Measurements from ENCODE around the gene MUC13. TPM values are rescaled to one million over a fixed set of nuclear protein-coding genes. Genes with fewer than 3 reads are reported as not detected.

MUC13 gene
- total RNA-seq, 1 experiment from 2014 or later = not detected

DNA sequence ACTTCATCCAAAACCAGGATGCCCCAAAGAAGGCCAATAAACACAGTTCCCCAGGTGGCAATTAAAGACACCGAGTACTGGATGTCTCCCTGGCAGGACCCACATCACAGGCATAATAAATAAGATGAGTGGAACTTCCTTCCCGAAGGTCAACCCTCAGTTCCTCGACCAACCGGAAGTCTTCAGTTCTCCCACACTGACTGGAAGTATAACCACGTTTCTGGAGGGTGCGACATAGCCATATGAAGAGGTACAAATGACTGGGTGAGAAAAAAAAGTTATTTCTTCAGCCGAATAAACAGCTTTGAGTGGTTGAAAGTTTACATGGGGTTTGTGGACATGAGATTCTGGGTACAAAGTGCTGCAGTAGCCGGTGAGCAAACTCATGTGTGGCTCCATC is 34.6 kb upstream of the MUC13 start:
- DNase-seq (ENCODE audit: low spot score) = no peak
- Histone ChIP-seq H3K27me3 (replicated peaks; ENCODE audit: insufficient read depth, low read depth, low read length, poor library complexity) (no peaks in the 10 kb centered on the region), H3K4me3 (ENCODE audit: low read depth, low read length, poor library complexity, severe bottlenecking) (no peak overlapping the region), H3K27ac (ENCODE audit: low read depth, low read length, poor library complexity, severe bottlenecking) (no peak overlapping the region), H3K36me3 (ENCODE audit: insufficient read depth, low read length, poor library complexity, severe bottlenecking) (peaks cover 12% of the 10 kb centered on the region), H3K4me1 (ENCODE audit: insufficient read depth, low read length, poor library complexity, severe bottlenecking) (no peaks in the 10 kb centered on the region), H3K9me3 (ENCODE audit: low read depth, low read length, poor library complexity, severe bottlenecking) (no peaks in the 10 kb centered on the region)
- BruUV-seq (replicated peaks) = TSS peak; percentile 15
- intact Hi-C loops (cut with micrococcal nuclease; ENCODE audit: unreplicated experiment) = no loop called here
- ChIA-PET CTCF (no interaction called here), POLR2A (ENCODE audit: low non-redundant PET) (no interaction called here)
- TF ChIP-seq, protein P1, sequence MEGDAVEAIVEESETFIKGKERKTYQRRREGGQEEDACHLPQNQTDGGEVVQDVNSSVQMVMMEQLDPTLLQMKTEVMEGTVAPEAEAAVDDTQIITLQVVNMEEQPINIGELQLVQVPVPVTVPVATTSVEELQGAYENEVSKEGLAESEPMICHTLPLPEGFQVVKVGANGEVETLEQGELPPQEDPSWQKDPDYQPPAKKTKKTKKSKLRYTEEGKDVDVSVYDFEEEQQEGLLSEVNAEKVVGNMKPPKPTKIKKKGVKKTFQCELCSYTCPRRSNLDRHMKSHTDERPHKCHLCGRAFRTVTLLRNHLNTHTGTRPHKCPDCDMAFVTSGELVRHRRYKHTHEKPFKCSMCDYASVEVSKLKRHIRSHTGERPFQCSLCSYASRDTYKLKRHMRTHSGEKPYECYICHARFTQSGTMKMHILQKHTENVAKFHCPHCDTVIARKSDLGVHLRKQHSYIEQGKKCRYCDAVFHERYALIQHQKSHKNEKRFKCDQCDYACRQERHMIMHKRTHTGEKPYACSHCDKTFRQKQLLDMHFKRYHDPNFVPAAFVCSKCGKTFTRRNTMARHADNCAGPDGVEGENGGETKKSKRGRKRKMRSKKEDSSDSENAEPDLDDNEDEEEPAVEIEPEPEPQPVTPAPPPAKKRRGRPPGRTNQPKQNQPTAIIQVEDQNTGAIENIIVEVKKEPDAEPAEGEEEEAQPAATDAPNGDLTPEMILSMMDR (conservative IDR thresholded peaks at IDR 0.05; ENCODE audit: low read depth, low read length) = no peak
- no peak for TF ChIP-seq EZH2 (IDR thresholded peaks at IDR 0.05; ENCODE audit: borderline replicate concordance, low read depth, low read length, poor library complexity, severe bottlenecking)

DNA sequence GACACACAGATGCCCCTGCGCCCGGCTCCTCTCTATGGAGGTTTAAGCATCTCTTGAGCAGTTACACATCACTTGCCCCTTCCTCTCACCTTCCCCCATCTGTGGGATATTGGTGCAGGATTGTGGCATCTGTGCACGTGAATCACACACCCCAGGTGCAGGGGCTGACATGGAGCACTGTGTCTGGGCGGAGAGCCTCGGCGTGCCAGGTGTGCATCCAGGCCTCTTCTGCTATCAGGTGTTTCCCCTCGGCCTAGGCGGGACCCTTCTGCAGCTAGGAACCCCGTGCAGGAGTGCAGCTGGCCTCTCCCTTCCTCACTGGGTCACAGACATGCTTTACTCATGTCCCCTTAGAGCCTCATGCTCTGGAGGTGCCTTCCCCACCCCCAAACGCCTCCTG is 33.4 kb upstream of the MUC13 start:
- Histone ChIP-seq H3K9me3 (ENCODE audit: low read depth, low read length, poor library complexity, severe bottlenecking) (no peaks in the 10 kb centered on the region), H3K27ac (ENCODE audit: low read depth, low read length, poor library complexity, severe bottlenecking) (no peak overlapping the region), H3K4me1 (ENCODE audit: insufficient read depth, low read length, poor library complexity, severe bottlenecking) (no peaks in the 10 kb centered on the region), H3K27me3 (replicated peaks; ENCODE audit: insufficient read depth, low read depth, low read length, poor library complexity) (no peaks in the 10 kb centered on the region), H3K36me3 (ENCODE audit: insufficient read depth, low read length, poor library complexity, severe bottlenecking) (peaks cover 12% of the 10 kb centered on the region), H3K4me3 (ENCODE audit: low read depth, low read length, poor library complexity, severe bottlenecking) (no peak overlapping the region)
- DNase-seq (ENCODE audit: low spot score) = no peak
- POLR2A ChIA-PET (ENCODE audit: low non-redundant PET) = no interaction called here
- CTCF ChIA-PET = no interaction called here
- intact Hi-C loops (cut with micrococcal nuclease; ENCODE audit: unreplicated experiment) = no loop called here
- TF ChIP-seq, protein P1 (conservative IDR thresholded peaks at IDR 0.05; ENCODE audit: low read depth, low read length) = no peak
- no peak for TF ChIP-seq EZH2 (IDR thresholded peaks at IDR 0.05; ENCODE audit: borderline replicate concordance, low read depth, low read length, poor library complexity, severe bottlenecking)
- BruUV-seq (replicated peaks) = no TSS peak

DNA sequence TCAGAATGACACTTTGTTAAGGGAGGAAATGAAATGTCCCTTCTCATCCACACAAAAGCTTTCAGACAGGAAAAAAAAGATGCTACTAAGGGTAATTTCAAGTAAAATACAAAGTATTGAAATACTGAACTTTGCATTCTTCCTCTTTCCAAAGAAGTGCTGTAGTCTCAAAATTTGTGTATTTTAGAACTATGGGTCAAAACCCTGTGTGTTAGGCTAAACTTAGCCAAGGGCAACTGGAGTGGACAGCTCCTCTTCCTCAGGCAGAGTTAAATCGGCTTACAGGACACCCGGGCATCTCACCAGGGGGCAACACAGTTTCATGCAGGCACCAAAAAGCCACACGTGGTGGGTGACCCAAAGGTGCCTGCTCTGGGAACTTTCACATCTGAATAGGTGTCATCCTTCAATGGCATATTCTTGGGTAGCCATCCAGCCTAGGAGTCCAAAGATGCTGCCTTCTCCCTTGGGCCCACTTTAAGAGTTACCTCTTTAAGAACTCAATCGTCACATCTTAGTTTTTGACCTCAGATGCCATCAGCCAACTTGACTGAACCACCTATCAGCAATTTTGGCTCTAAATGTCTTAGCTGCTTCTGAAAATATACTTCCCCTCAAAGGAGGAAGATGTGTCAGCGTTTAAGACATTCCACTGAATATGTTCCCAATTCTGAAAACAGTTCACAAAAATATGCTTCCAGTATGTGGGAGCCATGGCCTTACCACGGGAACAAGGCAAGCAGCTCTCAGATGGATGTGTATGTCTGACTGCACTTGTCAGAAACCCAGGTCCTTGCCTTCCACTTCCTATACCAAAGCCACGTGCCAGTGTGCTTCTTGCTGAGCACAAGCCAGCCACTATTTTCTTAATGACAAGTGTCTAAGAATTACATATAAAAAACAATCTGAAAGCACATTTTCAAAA is 32.2 kb upstream of the MUC13 start:
- no TSS peak for BruUV-seq (replicated peaks)
- Histone ChIP-seq H3K27ac (ENCODE audit: low read depth, low read length, poor library complexity, severe bottlenecking) (no peak overlapping the region), H3K27me3 (replicated peaks; ENCODE audit: insufficient read depth, low read depth, low read length, poor library complexity) (no peaks in the 10 kb centered on the region), H3K36me3 (ENCODE audit: insufficient read depth, low read length, poor library complexity, severe bottlenecking) (peaks cover 12% of the 10 kb centered on the region), H3K4me1 (ENCODE audit: insufficient read depth, low read length, poor library complexity, severe bottlenecking) (no peaks in the 10 kb centered on the region), H3K4me3 (ENCODE audit: low read depth, low read length, poor library complexity, severe bottlenecking) (no peak overlapping the region), H3K9me3 (ENCODE audit: low read depth, low read length, poor library complexity, severe bottlenecking) (no peaks in the 10 kb centered on the region)
- ChIA-PET CTCF (no interaction called here), POLR2A (ENCODE audit: low non-redundant PET) (no interaction called here)
- TF ChIP-seq, protein P1 (conservative IDR thresholded peaks at IDR 0.05; ENCODE audit: low read depth, low read length) = no peak
- no peak for TF ChIP-seq EZH2 (IDR thresholded peaks at IDR 0.05; ENCODE audit: borderline replicate concordance, low read depth, low read length, poor library complexity, severe bottlenecking)
- intact Hi-C loops (cut with micrococcal nuclease; ENCODE audit: unreplicated experiment) = no loop called here
- DNase-seq (ENCODE audit: low spot score) = no peak
